ENCODE measurements around the gene RLIM. TPM values are rescaled to one million over a fixed set of nuclear protein-coding genes. Genes with fewer than 3 reads are reported as not detected.

The RLIM gene
- total RNA-seq, 4 donors from 2014 or later, result 28.5 to 37.1 (median 31.8) TPM

DNA sequence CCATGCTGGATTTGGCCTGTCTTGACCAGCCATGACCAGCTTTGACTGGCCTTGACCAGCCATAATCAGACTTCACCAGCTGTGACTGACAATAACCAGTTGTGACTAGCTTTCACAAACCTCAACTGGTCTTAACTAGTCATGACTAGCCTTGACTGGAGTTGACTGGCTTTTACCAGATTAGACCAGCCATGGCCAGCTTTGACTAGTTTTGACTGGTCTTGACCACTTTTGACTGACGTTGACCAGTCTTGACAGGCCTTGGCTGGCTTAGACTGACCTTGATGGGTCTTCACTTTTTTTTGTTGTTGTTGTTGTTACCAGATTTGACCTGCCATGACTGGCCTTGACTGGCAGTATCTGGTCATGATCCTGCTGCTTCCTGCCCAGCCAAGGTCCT is 67.4 kb downstream of the RLIM start:
- Histone ChIP-seq H3K9me3 (no peaks in the 10 kb centered on the region), H3K27ac (no peak overlapping the region), H3K4me1 (no peaks in the 10 kb centered on the region), H3K4me3 (no peak overlapping the region), H3K36me3 (no peaks in the 10 kb centered on the region), H3K27me3 (no peaks in the 10 kb centered on the region)
- WGBS, 2 donors, result 77% methylated on average over 1 of the region's 1 CpG; no CpG with 5 or more reads in 1 of the 2 donors
- TF ChIP-seq EP300 (IDR thresholded peaks at IDR 0.05), result no peak
- DNase-seq (ENCODE audit: low spot score in 2 of 2), result no peak

DNA sequence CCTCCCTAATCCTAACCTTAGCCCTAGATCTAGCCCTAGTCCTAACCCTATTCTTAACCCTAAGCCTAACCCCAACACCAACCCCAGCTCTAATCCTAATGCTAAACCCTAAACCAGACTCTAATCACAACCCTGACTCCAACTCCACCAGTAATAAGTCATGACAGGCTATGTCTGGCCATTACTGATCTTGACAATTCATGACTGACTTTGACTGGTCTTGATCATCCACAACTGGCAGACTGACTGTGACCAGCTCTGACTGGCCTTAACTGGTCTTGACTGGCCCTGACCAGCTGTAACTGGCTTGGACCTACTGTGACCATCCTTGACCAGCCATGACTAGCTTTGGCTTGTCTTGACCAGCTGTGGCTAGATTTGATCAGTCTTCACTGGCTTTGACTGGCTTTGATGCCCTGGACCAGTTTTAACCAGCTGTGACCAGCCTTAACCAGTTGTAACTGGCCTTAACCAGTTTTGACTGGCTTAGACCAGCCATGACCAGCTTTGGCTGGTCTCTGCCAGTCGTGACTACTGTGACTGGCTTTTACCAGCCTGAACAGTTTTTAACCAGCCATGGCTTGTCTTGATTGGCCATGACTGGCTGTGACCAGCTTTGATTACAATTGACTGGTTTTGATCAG is 68.4 kb downstream of the RLIM start:
- H3K9me3 ChIP-seq, result no peaks in the 10 kb centered on the region
- no peaks in the 10 kb centered on the region for H3K36me3 ChIP-seq
- H3K4me3 ChIP-seq, result no peak overlapping the region
- no peaks in the 10 kb centered on the region for H3K27me3 ChIP-seq
- TF ChIP-seq POLR2A (IDR thresholded peaks at IDR 0.05), result no peak
- no peak for TF ChIP-seq EP300 (IDR thresholded peaks at IDR 0.05)
- TF ChIP-seq, protein P1, sequence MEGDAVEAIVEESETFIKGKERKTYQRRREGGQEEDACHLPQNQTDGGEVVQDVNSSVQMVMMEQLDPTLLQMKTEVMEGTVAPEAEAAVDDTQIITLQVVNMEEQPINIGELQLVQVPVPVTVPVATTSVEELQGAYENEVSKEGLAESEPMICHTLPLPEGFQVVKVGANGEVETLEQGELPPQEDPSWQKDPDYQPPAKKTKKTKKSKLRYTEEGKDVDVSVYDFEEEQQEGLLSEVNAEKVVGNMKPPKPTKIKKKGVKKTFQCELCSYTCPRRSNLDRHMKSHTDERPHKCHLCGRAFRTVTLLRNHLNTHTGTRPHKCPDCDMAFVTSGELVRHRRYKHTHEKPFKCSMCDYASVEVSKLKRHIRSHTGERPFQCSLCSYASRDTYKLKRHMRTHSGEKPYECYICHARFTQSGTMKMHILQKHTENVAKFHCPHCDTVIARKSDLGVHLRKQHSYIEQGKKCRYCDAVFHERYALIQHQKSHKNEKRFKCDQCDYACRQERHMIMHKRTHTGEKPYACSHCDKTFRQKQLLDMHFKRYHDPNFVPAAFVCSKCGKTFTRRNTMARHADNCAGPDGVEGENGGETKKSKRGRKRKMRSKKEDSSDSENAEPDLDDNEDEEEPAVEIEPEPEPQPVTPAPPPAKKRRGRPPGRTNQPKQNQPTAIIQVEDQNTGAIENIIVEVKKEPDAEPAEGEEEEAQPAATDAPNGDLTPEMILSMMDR (IDR thresholded peaks at IDR 0.05), result no peak
- no peaks in the 10 kb centered on the region for H3K4me1 ChIP-seq
- H3K27ac ChIP-seq, result no peak overlapping the region
- no peak for DNase-seq (ENCODE audit: low spot score in 2 of 2)
- 38 to 100% methylated on average over 1 of the region's 1 CpG for WGBS, 2 donors

DNA sequence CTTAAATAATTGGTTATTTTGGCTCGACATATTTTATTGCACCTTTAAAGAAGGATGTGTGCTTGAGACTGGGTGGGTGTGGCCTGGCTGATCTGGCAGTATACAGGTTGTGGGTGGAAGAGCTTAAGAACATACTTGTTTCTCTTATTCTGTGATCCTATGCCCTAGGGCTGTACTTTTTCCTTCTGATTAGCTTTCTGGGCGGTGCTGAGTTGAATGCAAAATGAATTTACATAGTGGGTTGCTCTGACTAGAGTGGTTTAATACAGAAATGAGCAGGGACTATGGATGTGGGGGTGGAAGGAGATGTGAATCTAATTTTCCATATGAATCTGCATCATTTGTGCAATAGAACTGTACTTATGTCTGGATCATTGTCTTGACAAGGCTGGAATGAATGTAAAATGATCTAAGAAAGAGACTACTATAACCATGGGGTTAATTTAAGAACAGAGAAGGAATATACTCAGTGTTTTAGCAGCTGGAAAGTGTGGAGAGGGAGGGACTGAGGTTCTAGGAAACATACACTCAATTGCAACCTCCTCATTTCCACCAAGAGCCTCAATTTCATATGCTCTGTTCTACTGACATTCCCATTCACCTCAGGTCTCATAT is 73.7 kb downstream of the RLIM start:
- DNase-seq (ENCODE audit: low spot score in 2 of 2), result no peak
- no peaks in the 10 kb centered on the region for H3K36me3 ChIP-seq
- peaks cover 0 to 11% (median 0%) of the 10 kb centered on the region in 4 donors for H3K4me1 ChIP-seq
- H3K27ac ChIP-seq, result no peak overlapping the region
- TF ChIP-seq EP300 (IDR thresholded peaks at IDR 0.05), result no peak
- TF ChIP-seq, protein P1 (IDR thresholded peaks at IDR 0.05), result no peak
- no peak for TF ChIP-seq POLR2A (IDR thresholded peaks at IDR 0.05)
- H3K9me3 ChIP-seq, result no peaks in the 10 kb centered on the region
- H3K27me3 ChIP-seq, result peaks cover 0 to 24% of the 10 kb centered on the region in 2 donors
- no peak overlapping the region for H3K4me3 ChIP-seq
- WGBS, 2 donors, result 46 to 47% methylated on average over 2 of the region's 2 CpGs

DNA sequence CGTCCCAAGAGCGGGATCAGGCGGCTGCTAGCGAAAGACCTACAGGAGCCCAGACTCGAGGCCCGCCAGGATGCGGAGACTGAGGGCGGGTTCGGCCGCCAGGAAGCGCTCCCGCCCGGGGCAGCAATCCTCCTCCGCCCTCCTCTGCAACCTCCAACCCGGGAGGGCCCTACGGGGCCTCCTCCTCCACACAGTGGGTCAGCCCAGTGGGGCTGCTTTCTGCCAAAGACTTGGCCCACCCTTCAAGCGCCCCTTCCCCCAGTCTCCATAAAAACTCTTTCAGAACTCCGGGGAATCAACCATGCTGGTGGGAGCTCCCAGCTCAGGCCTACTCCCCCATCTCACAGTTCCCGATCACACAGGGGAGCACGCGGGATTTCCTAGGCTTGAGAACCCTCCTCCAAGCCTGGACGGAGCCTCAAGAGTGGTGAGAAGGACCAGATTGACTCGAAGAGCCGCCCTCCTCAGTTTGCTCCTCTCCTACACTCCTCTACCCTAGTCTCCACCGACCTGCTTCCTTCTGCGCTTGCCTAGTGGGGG is 77.5 kb downstream of the RLIM start:
- WGBS, 2 donors, result 13 to 35% methylated on average over 7 to 23 of the region's 26 CpGs
- peaks cover 0 to 18% (median 0%) of the 10 kb centered on the region in 4 donors for H3K4me1 ChIP-seq
- peak overlapping the region; percentile 33 to 60 (median 47) for H3K4me3 ChIP-seq
- no peaks in the 10 kb centered on the region for H3K36me3 ChIP-seq
- TF ChIP-seq, protein P1 (IDR thresholded peaks at IDR 0.05), result no peak
- TF ChIP-seq POLR2A (IDR thresholded peaks at IDR 0.05), result no peak
- no peak for TF ChIP-seq EP300 (IDR thresholded peaks at IDR 0.05)
- H3K9me3 ChIP-seq, result no peaks in the 10 kb centered on the region
- peaks cover 0 to 24% of the 10 kb centered on the region in 2 donors for H3K27me3 ChIP-seq
- H3K27ac ChIP-seq, result peak overlapping the region; percentile 68 to 93 (median 86)
- peak in 1 of 2 donors; percentile 5 for DNase-seq (ENCODE audit: low spot score in 2 of 2)

DNA sequence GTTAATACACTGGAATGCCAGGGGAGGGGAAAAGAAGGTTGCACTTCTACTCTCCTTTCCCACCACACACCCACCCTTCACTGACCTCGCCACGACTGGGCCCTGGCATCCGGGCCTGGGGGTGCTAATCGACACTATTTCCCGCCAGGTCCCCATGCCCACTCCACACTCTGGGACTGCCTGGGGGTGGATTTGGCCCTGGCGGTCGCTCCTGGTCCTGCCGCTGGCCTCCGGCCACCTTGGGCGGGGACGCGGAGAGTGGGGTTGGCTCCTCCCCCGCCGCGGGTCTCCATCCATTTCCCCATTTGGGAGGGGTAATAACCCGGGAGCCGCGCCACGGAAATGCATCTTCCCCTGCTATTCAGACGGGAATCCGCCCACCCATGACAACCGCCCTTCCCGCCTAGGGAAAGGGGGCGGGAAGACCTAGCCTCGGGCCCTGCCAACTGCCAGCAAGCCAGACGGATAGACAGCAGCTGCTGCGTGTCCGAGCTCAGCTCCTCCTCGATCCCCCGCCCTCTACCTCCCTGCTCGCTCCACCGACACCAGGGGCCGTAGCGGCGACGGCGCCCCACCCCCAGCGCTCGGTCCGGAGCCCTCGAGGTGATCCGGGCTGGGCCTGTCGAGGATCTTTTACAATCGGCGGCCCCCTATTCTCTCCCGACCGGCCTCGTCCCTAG is 78.1 kb downstream of the RLIM start:
- H3K36me3 ChIP-seq, result no peaks in the 10 kb centered on the region
- peak overlapping the region; percentile 33 to 60 (median 47) for H3K4me3 ChIP-seq
- 45% methylated on average over 33 of the region's 48 CpGs; no CpG with 5 or more reads in 1 of the 2 donors for WGBS, 2 donors
- peaks cover 0 to 24% of the 10 kb centered on the region in 2 donors for H3K27me3 ChIP-seq
- peak; percentile 59 for DNase-seq (ENCODE audit: low spot score in 2 of 2)
- peak overlapping the region; percentile 68 to 93 (median 86) for H3K27ac ChIP-seq
- H3K4me1 ChIP-seq, result peaks cover 0 to 18% (median 0%) of the 10 kb centered on the region in 4 donors
- TF ChIP-seq, protein P1 (IDR thresholded peaks at IDR 0.05), result peak in 3 of 5 experiments; percentile 23 to 69 (median 63)
- TF ChIP-seq EP300 (IDR thresholded peaks at IDR 0.05), result peak in 1 of 2 donors; percentile 56
- peak in 1 of 2 donors; percentile 10 for TF ChIP-seq POLR2A (IDR thresholded peaks at IDR 0.05)
- no peaks in the 10 kb centered on the region for H3K9me3 ChIP-seq
